NT2/D1 (cell line): ENCODE data around the gene NFYC.

ENCODE experiments used
- SUZ12 ChIP-seq: IDR thresholded peaks from 2 replicates; pipeline ENCODE4 v1.6.1; 2011; ENCODE audit not compliant: insufficient read length, insufficient read depth; ENCODE audit errors: extremely low read depth
- ZNF274 ChIP-seq: IDR thresholded peaks from 2 replicates; pipeline ENCODE4 v1.6.1; 2011; ENCODE audit warnings: mild to moderate bottlenecking, low read depth, low read length

- no peak for TF ChIP-seq SUZ12
- TF ChIP-seq ZNF274, result no peak
Measured at GRCh38 chr1:40723196-40723955, 31.9 kb downstream of the NFYC start.
